Lower leg skin (tissue), 4 donors: ENCODE results near the gene SPOCD1. TPM values are rescaled to one million over a fixed set of nuclear protein-coding genes. Genes with fewer than 3 reads are reported as not detected.

Experiments
- DNase-seq, 2 donors: peaks; one replicate each; pipeline ENCODE4 v3.0.0-alpha.2; 2019; ENCODE audit warnings: low spot score in 2 of 2
- H3K4me3 ChIP-seq: fragments of 200-600 bp; sonication (generic); 2 replicates; pipeline ENCODE4 v1.5.1; 2017; ENCODE audit warnings: mild to moderate bottlenecking, low read depth; ENCODE audit not compliant: poor library complexity, severe bottlenecking
- CTCF ChIP-seq, 3 donors: fragments of 450-650 bp; IDR thresholded peaks; one replicate each; pipeline ENCODE4 v1.5.1; 2016; ENCODE audit warnings: antibody characterized with exemption in 3 of 3, mild to moderate bottlenecking in 3 of 3, moderate library complexity in 2 of 3
- POLR2A ChIP-seq, 2 donors: fragments of 450-650 bp; IDR thresholded peaks; one replicate each; pipeline ENCODE4 v1.6.1; 2016 to 2017; ENCODE audit warnings: antibody characterized with exemption in 2 of 2, mild to moderate bottlenecking in 1 of 2, moderate library complexity in 1 of 2
- WGBS, 2 donors: methylation state at CpG; one replicate each; pipeline ENCODE4 v1.1.5; 2018; 5-methylcytosine and 5-hydroxymethylcytosine counted together
- intact Hi-C: fragments of 100-400 bp; cut with DNase I; formaldehyde crosslinking; loops from one replicate; pipeline ENCODE4 v1.15.0; 2023; ENCODE audit warnings: low total_unique reads
- total RNA-seq, 4 donors: library from RNA; depleted of rRNA; stranded (reverse); fragments of >200 nt; gene quantifications; one replicate each; pipeline ENCODE4 v1.1.0, GENCODE V29; 2016

Gene SPOCD1
- total RNA-seq, 4 donors from 2014 or later = 0.13 to 0.51 TPM; not detected in 2

- H3K4me3 ChIP-seq = no peak overlapping the region
- intact Hi-C loops = no loop called here
- no peak for TF ChIP-seq POLR2A (IDR thresholded peaks at IDR 0.05)
- peak in 1 of 2 donors; percentile 54 for DNase-seq
- 87 to 90% methylated on average over 10 to 13 of the region's 13 CpGs for WGBS, 2 donors
Observed at GRCh38 chr1:31791131-31791858, 24.5 kb downstream of the SPOCD1 start.

DNA sequence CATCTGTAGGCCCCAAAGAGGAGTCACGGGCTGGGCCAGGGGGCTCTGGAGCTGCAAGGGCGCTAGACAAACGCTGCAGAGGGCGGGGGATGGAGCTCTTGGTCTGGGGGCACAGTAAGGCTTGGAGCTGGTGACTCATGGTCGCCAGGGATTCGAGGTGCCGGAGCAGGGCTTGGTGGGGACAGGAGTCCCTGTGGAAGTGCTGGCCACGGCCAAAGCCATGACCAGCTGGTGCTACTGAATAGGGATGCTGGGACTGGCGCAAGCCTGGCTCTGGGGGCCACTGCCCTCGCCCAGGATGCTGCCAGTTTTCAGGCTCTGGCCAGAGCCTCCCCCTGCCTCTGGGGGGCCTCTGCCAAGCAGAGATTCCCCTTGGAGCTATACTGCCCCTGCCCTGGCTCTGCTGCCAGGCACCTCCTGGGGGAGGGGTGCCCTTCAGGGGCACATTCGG, 25.2 kb downstream of the SPOCD1 start:
- WGBS, 2 donors = 89% methylated on average over 10 of the region's 11 CpGs
- peak in 1 of 2 donors; percentile 85 for DNase-seq
- no peak overlapping the region for H3K4me3 ChIP-seq
- intact Hi-C loops = no loop called here
- TF ChIP-seq POLR2A (IDR thresholded peaks at IDR 0.05) = no peak
- no peak for TF ChIP-seq CTCF (IDR thresholded peaks at IDR 0.05)

- peak in 1 of 2 donors; percentile 81 for DNase-seq
- no peak overlapping the region for H3K4me3 ChIP-seq
- WGBS, 2 donors = 65 to 70% methylated on average over 3 of the region's 3 CpGs
- intact Hi-C loops = no loop called here
- TF ChIP-seq POLR2A (IDR thresholded peaks at IDR 0.05) (no peak), CTCF (IDR thresholded peaks at IDR 0.05) (no peak)
Observed at GRCh38 chr1:31790140-31790539, 25.7 kb downstream of the SPOCD1 start.

- intact Hi-C loops = loop anchor here (10.0 kb wide), 2 partner anchors 215 to 275 kb away; partner anchors contain the start of gene TINAGL1
- WGBS, 2 donors = 12 to 20% methylated on average over 17 to 24 of the region's 26 CpGs
- H3K4me3 ChIP-seq = no peak overlapping the region
- TF ChIP-seq CTCF (IDR thresholded peaks at IDR 0.05) = no peak
- TF ChIP-seq POLR2A (IDR thresholded peaks at IDR 0.05) = no peak
- DNase-seq = peak; percentile 94 to 99
Observed at GRCh38 chr1:31789259-31790065, 26.4 kb downstream of the SPOCD1 start.

GRCh38 chr1:31788825-31789256, 27.0 kb downstream of the SPOCD1 start:
- peak overlapping the region; percentile 40 for H3K4me3 ChIP-seq
- TF ChIP-seq POLR2A (IDR thresholded peaks at IDR 0.05) (no peak), CTCF (IDR thresholded peaks at IDR 0.05) (no peak)
- peak in 1 of 2 donors; percentile 49 for DNase-seq
- intact Hi-C loops = loop anchor here (10.0 kb wide), 2 partner anchors 214 to 276 kb away; partner anchors contain the start of gene TINAGL1
- 1% methylated on average over 20 to 22 of the region's 22 CpGs for WGBS, 2 donors
